Activated CD4-positive, alpha-beta T cell treated with anti-CD3 and anti-CD28 coated beads, Interleukin-2, amount 50 U/mL, for 16 hours (primary cell): ENCODE data around the gene ZNF606.

Source experiments
- DNase-seq: peaks from one replicate; pipeline ENCODE4 v3.0.0-alpha.2; 2020

The ZNF606 gene

DNA sequence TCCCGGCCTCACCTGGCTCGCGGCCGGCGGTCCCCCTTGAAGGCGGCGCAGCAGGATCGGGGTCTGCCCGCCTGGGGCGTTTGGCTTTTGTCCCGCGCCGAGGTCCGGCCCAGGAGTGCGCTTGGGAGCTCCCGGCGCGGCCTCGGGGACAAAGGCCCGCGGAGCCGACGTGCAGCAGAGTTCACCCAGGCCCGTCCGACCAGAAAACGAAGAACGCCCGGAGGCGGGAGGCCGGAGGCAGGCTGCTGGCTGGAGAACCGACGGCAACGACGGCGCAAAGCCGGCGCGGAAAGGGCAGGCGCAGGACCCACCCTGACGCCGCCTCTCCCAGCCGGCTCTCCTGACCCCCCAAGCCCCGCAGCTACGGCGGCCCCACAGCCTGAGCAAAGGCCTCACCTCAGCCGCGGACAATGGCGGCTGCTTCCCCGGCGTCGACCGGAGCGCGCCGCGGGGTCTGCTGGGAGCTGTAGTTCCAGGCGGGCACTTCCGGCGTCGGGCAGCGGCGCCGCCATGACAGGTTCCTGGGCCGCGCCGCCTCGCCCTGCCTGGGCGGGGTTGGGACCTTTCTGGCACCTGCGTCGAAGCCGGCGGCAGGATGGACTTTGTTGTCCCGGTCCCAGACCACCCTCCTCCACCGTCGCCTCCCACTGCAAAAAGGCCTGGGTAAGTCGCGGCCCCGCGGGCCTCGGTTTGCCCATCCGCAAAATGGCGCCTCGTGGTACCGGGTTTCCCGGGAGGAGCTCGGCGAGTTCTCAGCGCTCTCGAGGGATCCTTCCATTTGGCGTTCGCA lies at the start of gene ZNF606:
Gene ZNF606, minus strand, starts transcription at position 437 of the 790 bp plus-strand sequence. CDS start 1,501 bp downstream, outside the sequence.
- peak; percentile 78 for DNase-seq

DNA sequence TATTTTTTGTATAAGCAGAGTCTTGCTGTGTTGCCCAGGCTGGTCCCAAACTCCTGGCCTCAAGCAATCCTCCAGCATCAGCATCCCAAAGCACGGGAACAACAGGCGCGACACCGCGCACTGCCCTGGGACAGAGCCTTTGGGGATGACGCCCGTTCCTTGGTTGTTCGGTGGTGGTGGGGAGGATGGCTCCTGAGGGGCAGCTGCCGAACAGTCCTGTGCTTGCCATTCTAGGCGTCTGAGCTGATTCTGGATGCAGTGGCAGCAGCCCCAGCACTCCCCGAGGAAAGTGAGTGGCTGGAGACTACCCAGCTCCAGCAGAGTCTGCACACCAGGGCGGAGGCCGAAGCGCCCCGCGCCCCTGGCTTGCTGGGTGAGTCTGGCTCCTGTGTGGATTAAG lies 49.6 kb upstream of the ZNF606 start:
- DNase-seq, result no peak

DNA sequence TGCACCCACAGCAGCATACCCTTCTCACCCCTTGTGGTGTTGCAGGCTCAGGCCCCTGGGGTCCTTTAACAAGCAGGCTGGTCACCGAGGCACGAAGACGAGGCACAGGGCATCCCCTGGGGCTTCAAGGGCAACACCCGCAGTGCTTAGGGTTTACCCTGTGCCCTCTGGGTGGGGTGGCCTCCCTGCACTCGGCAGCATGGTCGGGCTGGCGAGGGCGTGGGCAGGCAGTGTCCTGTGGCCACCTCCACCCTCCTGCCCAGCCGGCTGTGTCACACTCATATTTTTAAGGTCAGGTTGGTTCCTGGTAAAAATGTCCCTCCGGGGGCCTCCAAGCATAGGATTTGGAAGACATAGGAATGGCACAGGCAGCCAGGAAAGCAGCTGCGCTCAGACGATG lies 45.1 kb upstream of the ZNF606 start:
- DNase-seq, result no peak

DNA sequence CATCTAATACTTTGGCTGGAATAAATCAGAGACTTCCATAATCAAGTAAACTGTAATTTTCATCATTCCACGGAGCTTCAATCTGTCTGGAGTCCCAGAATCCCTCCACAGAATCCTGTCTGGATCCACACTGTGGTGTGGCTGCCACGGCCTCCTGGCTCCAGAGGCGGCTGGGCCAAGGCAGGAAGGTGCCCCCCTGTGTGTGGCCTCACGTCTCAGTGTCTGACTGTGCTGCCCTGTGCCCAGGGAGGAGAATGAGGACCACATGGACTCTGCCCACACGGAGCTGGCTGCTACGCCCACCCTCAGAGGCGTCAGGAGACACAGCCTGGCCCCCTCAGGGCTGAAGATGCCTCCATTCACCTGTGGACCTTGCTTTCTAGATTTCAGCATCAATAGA lies 44.2 kb upstream of the ZNF606 start:
- no peak for DNase-seq

DNA sequence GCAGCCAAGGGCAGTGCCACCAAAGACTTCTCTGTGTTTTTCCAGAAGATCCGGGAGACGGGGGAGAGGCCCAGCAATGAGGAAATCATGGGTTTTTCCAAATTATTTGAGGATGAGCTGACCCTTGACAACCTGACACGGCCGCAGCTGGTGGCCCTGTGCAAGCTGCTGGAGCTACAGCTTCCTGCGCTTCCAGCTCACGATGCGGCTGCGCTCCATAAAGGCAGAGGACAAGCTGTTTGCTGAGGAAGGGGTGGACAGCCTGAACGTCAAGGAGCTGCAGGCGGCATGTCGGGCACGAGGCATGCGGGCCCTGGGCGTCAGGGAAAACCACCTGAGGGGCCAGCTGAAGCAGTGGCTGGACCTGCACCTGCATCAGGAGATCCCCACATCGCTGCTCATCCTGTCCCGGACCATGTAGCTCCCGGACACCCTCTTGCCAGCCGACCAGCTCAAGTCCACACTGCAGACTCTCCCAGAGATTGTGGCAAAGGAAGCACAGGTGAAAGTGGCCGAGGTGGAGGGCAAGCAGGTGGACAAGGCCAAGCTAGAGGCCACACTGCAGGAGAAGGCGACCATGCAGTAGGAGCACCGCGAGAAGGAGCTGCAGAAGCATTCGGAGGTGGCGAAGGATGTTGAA lies 42.9 kb upstream of the ZNF606 start:
- DNase-seq, result no peak

DNA sequence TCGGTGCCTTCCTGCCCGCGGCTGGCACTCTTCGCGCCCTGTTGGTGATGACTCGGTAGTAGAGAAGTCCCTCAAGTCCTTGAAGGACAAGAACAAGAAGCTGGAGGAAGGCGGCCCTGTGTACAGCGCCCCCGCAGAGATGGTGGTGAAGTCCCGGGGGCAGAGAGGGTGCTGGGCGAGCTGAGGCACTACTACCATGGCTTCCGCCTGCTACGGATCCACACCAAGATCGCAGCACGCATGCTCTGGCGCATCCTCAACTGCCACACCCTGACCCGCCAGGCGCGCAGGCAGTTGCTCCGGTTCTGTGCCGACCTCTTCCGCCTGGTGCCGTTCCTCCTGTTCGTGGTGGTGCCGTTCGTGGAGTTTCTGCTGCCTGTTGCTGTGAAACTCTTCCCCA lies 42.3 kb upstream of the ZNF606 start:
- DNase-seq, result no peak

DNA sequence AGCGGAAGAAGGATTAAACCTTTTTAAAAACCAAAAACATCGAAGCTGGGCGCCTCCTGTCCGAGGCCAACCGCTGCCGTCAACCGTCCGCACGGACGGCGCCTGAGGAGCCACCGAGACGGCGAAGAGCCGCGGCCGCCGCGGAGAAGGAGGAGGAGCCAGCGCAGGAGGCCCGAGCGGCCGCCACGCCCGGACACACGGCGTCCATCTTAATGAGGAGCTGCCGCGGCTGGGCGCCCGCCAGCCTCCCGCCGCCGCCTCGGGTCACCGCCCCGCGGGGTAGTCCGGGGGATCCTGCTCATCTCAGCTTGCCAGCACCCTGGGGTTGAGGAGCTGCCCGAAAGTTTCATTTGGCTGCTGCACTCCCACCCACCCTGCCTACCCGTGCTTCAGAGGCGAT lies 41.8 kb upstream of the ZNF606 start:
- no peak for DNase-seq

DNA sequence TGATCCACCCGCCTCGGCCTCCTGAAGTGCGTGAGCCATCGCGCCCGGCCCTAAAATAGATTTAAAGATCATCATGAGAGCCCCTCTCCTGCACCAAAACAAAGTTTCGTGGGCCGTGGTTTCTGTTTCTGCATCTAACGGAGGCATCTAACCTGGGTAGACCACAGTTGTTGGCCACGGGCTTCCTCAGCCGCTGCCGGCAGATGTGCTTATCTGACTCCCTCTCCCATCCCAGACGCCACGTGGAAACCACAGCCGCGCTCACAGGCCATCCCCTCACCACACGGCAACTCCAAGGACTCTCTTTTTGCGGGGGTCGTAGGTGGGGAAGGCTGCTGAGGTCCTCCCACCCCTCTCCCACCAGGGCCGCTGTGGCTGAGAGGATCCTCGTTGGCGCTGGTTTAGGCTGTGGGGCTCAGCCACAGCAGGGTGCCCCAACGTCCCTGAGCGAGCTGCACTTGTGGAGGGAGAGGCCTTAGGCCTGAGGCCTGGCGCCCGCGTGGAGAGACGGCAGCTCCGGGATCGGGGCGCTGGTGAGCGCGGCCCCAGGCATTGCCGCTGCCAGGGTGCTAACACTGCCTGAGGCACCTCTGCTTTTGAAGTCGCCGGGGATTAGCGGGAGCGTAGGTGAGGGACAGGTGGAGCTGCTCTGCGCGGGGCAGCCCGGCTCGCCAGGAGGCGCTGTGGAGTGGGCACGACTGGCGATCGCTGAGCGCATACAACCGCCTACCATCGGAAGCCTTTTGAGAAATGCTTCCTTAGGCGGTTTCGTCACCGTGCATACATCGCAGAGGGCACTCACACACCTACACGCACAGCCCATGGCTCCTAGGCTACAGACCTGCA lies 40.1 kb upstream of the ZNF606 start:
- DNase-seq, result no peak

DNA sequence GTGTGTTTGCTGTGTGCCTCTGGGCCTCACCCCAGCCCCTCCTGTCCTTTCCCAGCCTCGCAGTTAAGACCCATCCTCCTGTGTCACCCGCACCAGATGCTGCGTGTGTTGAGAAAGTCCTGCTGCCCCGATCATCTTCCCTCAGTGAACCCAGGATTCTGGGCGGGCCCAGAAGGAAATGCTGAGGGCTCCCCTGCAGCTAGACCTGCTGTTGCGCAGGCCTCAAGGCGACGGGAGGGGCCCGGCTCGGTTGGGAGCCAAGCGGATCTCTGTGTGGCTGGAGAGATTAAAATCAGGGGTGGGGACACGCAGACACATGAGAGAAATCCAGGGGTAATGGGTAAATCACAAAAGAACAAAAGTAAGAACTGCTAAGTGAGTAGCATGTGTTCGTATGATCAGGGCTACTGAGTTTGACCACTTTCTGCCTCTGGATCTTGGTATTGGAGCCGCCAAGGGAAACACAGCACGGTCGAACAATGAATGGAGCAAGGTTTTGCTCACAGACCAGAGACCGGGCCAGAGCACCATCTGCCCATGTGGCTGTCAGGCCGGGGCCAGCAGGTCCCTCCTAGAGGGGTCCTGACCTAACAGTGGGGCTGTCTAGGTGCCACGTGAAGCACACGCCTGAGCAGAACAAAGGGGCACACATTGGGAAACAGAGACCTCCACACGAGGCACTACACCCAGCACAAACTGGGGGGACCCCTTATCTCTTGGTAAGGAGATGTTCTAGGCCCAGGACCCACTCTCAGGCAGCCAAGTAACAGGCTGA lies 38.3 kb upstream of the ZNF606 start:
- no peak for DNase-seq

DNA sequence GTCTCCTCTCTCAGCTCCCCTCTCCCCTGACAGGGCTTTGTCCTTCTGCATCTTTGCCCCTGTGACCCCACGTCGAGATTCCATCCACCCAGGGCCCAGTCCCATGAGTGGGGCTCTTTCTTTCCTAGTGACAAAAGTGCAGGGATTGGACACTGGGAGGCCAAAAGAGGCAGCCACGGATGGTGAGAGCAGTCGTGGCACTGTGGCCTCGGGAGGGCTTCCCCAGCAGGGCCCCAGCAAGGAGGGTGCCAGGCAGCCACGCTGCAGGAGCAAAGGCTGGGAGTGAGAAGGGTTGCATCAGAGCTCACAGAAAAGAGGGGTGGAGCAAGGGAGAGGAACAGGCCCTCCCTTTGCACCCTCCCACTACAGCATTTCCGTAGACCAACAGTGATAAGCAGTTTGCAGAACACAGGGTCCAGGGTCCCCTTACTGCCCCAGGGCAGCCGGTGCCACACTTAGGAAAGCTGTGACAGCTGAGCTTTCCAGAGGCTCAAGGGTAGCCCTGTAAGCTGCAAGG lies 36.1 kb upstream of the ZNF606 start:
- no peak for DNase-seq

DNA sequence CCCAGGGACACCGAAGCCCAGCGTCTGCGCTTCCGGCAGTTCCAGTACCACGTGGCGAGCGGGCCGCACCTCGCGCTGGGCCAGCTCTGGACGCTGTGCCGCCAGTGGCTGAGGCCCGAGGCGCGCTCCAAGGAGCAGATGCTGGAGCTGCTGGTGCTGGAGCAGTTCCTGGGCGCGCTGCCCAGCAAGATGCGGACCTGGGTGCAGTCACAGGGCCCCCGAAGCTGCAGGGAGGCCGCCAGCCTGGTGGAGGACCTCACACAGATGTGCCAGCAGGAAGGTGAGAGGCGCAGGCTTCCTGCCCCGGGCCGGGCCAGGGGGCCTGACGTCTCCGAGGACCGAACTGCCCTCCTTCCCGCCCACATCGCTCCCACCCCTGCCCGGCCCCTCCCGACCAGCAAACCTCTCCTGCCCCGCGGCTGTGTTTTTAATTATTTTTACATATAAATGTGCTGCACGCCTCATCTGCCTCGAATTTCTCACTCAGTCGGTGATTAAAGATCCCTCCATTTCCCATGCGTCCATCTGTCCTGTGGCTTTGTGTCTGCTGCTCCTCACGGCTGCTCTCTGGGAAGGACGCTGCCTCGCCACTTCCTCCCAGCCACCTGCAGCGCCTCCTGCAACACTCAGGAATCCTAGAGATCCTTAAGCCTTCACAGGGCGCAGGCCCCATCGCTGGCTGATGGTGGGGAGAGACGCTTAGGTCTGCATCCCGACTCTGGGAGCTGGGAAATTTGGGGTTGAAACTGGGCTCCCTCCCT lies 35.5 kb upstream of the ZNF606 start:
- no peak for DNase-seq

DNA sequence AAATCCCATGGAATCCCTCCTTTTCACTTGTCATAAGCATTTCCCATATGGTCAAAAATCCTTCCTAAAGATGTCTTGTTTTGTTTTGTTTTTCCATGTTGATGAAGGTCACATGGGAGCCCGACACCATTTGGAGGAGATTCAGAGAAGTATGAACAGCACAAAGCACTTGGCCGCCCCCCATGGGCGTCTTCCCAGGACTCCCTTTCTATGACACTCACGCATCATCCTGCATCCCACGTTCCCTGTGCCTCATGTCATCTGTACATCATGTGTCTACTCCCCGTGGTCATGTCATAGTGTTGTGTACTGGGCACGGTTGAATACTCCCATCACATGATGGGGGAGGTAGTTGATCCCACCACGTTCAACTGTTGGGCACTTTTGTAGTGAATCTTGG lies 33.2 kb upstream of the ZNF606 start:
- DNase-seq, result no peak

DNA sequence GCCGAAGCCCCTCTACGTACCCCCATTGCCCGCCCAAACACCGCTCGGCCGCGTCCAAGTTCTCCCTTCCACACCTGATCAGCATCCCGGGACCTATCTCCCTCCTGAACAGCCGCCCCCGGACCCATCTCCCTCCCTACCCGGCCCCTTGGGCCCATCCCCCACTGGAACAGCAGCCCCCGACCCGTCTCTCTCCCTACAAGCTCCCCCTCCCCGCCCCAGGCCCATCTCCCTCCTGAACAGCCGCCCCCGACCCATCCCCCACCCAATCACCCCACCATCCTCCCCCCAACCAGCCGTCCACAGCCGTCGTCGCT lies 31.8 kb upstream of the ZNF606 start:
- DNase-seq, result no peak

DNA sequence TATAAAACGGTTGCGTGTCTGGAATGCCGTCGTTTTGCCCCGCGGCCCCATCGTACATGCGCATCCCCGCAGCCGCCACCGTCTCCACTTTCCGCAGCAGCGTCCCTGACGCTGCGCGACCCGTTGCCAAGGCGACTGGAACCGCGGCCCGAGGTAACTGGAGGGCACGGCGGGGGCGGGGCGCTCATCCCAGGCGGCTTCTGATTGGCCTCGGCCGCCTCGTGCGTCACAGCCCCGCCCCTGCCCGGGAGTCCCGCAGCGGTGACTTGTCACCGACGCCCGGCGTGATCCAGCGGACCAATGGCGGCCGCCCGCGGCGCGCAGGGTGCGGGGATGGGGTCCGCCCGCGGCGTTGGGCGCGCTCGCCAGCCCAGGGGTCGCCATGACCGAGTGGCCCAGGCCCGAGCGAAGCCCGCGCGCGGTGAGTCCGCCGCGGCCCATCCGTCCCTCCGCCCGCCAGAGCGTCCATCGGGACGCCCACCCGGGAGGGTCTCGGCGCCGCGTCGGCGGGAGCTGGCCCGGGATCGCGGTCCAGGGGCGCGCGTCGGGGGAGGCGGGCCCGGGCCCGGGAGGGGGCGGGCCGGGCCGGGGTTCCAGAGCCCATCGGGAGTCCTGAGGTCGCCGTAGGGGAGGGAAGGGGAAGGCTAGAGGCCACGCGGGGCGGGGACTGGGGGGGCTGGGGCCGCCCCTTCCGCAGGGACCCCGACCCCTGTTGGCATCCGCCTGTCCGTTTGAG lies 31.3 kb upstream of the ZNF606 start, which contains the start of gene ZSCAN1:
Gene ZSCAN1, plus strand, starts transcription at position 285 of the 736 bp plus-strand sequence. CDS start 3,812 bp downstream, outside the sequence.
- DNase-seq, result no peak

DNA sequence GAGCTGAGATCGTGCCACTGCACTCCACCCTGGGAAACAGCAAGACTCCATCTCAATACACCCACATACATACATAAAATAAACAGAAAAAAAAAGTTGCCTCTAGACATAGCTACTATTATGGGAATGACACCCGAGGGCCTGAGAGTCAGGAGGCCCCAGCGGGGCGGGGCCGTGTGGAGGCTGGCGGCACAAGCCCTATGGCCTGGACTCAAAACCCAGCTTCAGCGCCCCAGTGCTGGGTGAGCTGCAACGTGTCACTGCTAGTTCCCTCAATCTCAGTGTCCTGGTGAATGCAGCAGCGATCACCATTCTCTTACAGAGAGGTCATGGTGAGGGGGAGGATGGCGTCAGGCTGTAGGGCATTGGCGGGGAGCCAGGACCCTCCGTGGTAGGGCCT lies 22.0 kb upstream of the ZNF606 start:
- DNase-seq, result no peak

DNA sequence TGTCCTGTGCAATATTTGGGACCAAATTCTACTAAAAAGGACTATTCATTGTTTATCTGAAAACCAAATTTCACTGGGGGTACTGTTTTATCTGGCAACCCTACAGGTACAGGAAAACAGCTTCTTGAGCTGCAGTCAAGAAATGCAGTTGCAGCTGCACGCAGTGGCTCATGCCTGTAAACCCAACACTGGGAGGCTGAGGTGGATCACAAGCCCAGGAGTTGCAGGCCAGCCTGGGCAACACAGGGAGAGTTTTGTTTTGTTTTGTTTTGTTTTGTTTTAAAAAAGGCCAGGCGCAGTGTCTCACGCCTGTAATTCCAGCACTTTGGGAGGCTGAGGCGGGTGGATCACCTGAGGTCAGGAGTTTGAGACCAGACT lies 19.7 kb upstream of the ZNF606 start:
- no peak for DNase-seq

DNA sequence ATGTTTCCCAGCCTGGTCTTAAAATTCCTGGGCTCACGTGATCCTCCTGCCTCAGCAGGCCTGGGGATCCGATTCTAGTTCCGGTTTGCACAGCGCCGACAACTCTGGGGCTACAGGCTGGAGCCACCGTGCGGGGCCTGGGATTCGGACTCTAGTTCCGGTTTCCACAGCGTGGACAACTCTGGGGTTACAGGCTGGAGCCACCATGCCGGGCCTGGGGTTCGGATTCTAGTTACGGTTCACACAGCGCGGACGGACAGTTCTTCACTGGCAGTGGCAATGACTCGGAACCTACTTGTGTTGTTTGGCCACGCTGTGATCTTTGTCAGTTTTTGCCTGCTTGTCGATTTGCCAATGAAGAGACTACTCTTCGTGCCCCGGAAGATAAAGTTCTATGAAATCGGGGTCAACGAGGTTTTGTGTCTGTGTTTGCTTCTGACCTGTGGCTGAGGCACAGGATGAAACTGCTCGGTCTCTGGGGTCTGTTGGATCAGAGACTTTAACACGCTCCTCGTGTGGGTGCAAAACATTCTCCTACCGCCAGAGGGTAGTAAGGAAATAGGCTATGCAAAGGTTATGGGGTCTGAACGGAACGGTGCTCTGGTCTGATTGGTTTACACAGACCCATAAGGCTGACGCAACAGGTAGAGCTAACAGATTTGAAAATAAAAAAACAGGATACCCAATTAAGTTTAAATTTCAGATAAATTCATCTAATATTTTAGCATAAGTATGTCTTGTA lies 19.1 kb upstream of the ZNF606 start:
- peak; percentile 9 for DNase-seq

DNA sequence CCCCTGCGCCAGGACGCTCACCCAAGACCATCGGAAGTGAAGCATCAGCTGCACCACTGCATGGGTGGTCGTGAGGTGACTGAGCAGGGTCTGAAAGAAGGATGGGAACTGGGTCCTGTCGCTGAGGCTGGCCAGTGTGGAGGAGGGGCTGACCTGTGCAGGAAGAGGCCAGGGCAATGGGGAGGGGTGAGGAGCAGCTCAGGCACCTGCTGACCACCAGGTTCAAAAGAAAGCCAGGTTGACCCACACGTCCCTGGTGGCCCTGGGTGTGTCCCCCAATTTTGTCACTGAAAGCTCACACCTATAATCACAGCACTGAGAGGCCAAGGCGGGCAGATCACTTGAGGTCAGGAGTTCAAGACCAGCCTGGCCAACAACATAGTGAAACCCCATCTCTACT lies 17.5 kb upstream of the ZNF606 start:
- no peak for DNase-seq

DNA sequence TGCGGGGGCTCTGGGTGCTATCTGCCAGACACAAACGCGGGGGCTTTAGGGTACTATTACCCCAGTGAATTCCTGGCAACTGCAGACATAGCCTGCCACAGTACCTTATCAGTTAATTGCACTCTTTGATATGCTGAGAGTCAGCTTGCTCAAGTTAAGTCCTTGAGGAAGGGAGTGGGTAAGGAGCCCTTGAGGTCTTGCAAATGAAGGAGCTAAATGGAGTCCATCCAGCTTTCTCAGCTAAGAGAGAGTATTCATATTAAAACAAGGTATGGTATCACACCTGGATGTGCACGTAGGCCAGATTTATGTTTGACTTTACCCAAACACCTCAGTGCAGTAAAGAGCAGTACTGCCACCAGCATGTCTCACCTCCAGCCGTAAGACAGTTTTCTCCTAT lies 11.5 kb upstream of the ZNF606 start:
- no peak for DNase-seq

DNA sequence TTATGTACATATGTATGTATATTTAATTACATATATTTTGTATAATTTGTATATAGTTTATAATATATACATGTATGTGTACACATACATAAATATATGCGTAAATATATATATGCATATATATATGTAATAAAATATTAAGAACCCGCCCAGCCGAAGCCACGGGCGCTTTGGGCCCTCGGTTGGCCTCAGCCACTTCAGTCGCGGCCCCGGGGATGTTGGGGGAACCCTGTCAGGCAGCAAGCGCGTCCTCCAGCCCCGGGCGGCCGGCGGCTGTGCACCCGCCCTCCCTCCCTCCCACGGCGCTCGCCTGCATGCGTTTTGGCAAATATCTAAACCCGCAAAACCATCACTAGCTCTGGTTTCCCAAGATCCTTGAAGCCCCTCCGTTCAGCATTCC lies 7.9 kb upstream of the ZNF606 start:
- no peak for DNase-seq
